Lung microvascular endothelial cell (primary cell): ENCODE measurements around the gene GSPT2. TPM values are rescaled to one million over a fixed set of nuclear protein-coding genes. Genes with fewer than 3 reads are reported as not detected.
"Not testable (repeated sequence)": the region's sequence is repeated elsewhere in the genome, so short reads cannot be mapped to it uniquely, and the experiment has no call there.

Source experiments
- DNase-seq, 2 donors: peaks; one replicate each; pipeline versions ENCODE4 v3.0.0 to v3.0.0-alpha.2; 2010; ENCODE audit warnings: low read depth in 2 of 2
- total RNA-seq: library from RNA; depleted of rRNA; stranded (reverse); fragments of >200 nt; gene quantifications from 2 replicates; pipeline ENCODE4 v1.2.1, GENCODE V29; 2014

Gene GSPT2
- 2.8 and 4.2 TPM in 2 replicates for total RNA-seq

DNA sequence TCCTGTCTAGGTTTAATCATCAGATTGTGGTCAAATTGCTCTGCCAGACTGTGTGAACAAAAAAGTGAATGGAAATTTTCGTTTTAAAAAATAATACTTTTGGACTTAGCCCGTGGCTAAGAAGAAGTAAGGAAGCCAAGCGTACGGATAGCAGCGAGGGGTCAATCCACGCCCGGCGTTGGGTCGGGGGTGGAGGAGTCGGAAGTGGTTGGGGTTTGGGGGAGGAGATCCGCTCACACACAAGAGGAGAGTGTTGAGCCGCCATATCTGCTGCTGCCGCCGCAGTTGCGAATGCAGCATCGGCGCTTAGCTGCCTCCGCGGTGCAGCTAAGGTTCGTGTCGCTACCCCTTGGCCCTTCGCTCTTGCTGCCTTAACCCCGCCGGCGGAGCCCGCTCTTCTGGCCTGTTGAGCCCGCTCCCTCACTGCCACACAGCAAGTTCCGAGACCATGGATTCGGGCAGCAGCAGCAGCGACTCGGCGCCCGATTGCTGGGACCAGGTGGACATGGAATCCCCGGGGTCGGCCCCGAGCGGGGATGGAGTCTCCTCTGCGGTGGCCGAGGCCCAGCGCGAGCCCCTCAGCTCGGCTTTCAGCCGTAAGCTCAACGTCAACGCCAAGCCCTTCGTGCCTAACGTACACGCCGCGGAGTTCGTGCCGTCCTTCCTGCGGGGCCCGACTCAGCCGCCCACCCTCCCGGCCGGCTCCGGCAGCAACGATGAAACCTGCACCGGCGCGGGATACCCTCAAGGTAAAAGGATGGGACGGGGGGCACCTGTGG is at the start of gene GSPT2:
GSPT2 (plus strand) TSS at position 264 of the 779 bp plus-strand sequence; CDS start at position 449, 185 bp downstream.
- DNase-seq = peak; percentile 59 to 70

DNA sequence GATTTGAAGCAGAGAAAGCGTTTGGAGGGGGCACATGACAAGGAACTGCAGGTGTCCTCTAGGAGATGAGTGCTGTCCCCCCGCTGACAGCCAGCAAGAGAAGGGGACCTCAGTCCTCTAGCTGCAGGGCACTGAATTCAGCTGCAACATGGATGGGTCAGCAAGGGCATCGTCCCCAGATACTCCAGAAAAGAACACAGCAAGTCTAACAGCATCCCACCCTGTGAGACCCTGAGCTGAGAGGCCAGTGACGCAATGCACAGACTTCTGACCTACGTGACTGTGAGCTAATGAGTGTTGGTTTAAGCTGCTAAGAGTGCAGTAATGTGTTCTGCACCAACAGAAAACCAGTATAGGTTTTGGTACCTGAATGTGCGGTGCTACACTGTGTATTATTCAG is 49.0 kb upstream of the GSPT2 start:
- DNase-seq = no peak

DNA sequence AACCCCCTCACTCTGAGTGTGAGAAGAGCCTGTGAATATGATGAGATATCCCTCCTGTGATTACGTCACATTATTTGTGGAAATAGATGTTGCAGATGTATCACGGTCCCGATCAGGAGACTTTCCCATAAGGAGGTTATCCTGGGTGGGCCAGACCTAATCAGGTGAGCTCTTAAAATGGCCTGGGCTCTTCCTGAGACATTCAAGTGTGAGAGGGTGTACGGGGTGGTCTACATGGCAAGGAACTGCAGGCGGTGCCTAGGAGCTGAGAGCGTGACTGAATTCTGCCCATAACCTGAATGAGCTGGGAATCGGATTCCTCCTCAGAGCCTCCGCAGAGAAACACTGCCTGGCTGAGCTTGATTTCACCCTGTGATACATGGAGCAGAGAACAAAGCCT is 45.8 kb upstream of the GSPT2 start:
- no peak for DNase-seq

DNA sequence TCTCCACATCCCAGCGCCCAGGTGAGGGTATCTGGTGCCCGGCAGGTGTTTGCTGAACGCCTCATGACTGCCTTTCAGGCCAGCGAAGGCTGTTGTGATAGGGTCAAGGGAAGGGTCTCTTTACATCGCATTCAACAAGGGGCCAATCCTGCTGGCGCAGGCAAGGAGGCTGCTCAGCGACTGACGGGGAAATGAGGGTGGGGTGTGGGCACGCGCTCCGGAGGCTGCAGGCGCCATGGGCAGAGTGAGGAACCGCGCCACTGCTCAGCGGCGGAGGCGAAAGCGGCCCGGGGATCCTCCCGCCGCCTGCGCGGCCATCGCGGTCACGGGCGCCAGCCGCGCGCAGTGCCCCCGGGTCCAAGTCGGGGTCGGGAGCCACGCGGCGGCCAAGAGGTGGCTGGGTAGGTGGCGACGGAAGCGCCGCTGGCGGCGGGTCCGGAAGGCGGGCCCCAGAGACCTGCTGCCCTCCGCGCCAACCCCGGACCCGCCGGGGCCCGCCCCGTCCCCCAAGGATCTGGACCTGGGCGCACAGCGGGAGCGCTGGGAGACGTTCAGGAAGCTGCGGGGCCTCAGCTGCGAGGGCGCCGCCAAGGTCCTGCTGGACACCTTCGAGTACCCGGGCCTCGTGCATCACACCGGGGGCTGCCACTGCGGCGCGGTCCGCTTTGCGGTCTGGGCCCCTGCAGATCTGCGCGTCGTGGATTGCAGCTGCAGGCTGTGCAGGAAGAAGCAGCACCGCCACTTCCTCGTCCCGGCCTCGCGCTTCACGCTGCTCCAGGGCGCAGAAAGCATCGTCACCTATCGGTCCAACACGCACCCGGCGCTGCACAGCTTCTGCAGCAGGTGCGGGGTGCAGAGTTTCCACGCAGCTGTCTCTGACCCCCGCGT is 32.7 kb upstream of the GSPT2 start, which contains the start of gene CENPVL1:
CENPVL1 (plus strand) TSS at position 236 of the 888 bp plus-strand sequence; CDS start at position 236, 0 bp downstream.
- DNase-seq = not testable (repeated sequence)

DNA sequence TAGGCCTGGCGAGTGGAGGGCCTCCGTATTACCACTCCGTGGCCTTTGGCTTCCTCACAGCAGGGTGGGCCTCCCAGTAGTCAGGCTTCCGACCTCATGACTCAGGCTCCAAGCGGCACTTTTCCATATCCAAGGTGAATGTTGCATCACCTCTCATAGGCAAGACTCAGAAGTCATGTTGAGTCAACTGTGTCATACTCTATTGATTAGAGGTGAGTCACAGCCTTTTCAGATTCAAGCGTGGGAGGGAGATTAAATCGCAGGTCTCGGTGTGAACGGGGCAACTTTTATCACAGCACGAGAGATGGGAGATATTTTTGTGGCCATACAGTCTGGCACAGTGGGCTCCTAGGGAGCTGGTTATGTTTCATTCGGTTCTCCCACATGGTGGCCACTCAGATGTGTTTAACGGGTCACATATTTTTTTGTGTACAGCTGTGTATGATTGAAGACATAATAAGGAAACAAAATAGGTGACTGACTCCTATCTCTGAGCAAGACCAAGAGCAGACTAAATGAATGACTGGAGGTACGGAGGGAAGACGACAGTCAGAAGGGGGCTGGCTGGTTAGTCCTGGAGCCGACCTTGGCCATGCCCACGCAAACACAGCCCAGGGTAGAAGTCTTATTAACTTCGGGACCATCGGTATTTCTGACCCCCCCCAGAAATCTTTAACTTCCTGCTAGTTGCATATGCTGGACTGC is 30.1 kb upstream of the GSPT2 start:
- DNase-seq = not testable (repeated sequence)

DNA sequence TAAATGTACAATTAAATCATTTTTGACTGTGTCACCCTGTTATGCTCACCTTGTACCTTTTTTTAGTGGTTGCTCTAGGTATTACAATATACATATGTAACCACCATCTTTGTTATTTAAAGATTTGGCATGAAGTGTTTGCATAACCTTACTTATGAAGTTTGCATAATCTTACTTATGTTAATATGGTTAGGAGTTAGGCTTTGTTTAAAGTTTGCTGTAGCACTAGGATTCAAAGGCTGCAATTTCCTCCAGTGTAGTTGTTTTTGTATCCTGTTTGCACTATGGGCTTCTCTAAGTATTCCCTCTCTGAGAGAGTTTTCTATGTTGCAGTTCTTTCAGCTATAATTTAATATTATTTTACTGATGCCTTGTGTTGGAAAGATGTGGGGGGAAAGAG is 15.0 kb upstream of the GSPT2 start:
- DNase-seq = no peak

DNA sequence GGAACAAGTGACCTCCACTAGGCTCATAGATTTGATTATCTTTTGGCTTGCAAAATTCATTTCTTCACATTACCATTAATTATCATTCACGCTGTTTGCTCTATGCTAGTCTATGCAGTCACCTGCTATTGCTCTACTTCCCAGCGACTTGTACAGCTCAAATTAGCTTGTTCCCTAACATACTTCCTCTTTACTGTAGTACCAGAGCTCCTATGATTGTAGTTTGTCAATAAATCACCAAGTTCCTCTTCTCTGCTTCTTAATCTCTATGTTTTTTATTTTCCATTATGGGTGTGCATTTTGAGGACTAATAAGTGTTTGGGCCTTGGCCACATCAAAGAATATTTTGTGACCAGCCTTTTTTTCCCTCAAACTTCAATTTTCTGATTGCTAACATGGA is 6.2 kb upstream of the GSPT2 start:
- no peak for DNase-seq

DNA sequence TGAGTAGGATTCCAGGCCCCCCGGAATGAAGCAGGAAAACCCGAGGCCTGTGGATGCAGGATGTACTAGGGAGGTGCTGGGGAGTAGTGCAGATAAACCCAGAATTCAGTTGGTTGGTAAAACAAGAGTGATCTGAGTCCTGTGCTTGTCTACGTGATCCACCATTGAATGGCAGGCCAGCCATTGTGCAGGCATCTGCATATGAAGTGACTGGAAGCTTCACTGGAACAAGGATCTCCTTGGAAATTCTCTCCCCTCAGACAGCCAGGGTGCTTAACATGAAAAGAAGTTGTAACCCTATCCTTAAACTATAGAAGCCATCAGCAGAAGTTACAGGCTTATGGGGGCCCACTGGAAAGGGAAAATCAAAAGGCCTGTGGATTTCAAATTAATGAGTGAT is 656 bp upstream of the GSPT2 start:
- DNase-seq = no peak

DNA sequence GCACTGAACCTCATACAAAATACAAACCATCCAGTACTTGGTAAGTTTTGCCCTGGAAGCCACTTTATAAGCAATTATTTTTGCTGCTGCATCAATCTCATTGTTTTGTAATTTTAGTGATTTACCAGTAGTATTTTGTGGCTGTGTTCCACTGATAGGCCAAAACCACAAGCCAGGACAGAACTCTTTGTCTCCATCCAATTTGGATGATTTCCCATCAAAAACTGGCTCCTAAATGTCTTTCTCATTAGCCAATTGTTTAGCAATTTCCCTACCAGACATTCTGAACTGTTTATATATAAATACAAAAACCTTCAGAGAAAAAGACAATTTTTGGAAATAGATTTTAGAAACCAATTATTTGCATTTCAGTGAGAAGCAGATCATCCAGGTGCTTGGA is 4.4 kb downstream of the GSPT2 start:
- no peak for DNase-seq

DNA sequence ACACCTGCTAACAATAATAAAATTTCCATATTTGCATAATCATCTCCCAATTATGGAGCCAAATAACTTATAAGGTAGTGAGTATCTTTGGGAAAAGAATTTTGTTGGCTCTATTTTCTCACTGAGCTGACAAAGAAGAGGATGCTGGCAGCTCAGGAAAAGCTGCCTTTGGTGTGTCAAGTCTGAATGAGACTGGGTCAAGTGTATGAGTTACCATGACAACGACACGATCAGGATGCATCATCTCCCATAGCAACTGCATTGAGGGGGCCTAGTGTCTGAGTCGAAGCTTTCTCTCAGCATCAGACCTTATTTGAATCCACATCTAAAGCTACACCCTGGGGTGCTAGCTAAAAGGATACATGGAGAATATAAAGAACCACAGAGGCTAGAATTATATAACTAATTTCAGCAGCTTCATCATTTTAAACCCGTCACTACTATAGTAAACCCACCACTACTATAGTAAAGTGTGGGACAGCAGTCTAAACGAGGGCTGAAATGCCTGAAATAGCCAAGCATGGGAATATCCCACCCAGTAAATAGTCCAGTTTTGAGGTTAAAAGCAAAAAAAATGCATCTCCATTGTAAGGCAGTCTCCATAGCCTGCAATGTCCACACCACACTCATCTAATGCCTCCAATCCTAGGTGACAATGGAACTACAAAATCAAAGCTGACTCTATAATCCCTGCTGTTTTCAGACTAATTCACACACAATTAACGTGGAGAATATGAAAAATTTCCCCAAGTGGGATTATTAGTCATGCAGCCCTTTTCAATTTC is 16.0 kb downstream of the GSPT2 start:
- DNase-seq = no peak

DNA sequence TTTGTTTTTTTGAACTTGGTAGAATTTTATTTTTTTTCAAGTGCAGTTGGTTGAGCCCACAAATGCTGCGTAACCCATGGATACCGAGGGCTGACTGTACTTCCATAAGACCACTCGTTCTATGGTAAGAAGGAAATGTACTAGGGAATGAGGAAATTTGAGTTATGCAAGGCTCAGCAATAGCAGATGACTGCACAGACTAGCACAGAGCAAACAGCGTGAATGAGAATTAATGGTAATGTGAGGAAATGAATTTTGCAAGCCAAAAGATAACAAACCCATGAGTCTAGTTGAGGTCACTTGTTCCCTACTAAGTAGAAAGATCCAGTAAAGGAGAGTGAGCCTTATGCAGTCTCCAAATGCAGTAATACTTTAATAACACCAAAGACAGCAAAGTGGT is 17.4 kb downstream of the GSPT2 start:
- DNase-seq = no peak

DNA sequence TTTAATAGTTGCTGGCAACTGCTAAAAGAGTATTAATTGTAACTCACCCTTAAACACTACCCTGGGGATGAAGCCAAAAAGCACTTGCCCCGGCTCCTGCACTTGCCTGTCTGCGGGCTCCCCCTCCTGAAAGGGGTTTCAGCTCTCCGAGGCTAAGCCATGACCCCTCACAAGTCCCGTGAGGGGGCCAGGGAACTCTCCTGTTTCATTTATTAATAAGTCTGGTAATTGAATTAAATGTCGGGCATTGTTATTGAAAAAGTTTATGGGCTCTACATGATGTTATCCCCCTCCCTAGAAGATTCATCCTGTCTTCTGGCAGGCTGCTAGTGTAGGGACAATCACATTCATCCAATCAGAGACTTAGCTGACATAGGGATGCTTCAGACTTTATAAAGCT is 23.3 kb downstream of the GSPT2 start:
- DNase-seq = no peak

DNA sequence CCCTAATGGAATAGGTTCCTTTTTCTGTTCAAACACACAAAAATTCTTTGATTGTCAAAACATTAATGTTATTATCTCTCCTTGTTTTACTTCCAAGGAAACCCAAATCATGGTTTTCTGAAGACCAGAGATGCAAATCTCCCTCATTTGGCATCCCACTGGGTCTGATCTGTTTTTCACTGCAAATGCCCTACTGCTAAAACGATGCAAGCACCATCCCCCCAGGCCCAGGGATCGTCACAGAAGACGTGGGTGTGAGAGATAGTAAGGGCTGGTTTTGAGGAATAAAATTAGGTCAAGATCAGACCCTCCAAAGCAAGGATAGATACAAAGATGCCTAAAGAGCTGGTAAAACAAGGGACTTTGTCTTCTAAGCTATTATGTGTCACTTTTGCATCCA is 33.6 kb downstream of the GSPT2 start:
- DNase-seq = no peak

DNA sequence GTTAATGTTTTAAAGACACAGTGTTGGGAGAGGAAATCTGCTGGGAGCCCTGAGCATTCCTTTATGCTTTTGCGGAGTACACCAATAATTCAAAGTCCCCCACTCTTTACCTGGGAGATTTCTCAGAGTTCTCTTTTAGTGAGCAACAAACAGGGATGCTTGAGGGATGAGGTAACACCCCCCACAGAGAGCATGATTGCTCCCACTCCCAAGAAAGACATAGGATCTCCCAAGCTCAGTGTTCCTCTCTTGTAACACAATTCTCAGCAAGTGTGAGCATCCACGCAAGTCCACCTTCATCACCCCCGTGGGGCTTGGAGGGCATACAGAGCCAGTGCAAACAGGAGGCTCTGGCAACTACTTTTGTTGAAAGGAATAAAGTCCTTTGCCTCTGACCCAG is 36.1 kb downstream of the GSPT2 start:
- no peak for DNase-seq

DNA sequence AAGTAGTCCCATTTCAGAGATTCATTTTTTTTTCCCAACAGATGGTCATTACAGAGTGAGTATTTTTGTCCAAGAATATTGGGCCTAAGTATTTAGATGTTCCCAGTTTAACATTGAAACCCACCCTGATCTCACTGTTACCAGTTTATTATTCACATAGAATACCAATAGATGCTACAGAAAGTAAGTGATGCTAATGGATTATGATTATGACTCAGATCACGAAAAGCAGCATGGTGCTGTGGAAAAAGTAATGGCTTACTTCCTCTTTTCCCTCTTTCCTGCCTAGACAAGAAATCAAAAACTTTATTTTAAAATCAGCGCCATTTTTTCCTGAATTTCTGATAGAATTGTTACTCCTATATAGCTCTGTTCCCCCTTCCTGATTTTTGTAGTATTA is 51.9 kb downstream of the GSPT2 start:
- DNase-seq = no peak

Other genes starting within 250 kb of the GSPT2 start
- 0.60 and 1.5 TPM in 2 replicates for gene NUDT11, start 246.8 kb upstream of the GSPT2 start, total RNA-seq
- gene CENPVL3, start 124.5 kb upstream of the GSPT2 start, total RNA-seq = not detected in 2 replicates
- gene CENPVL2, start 60.6 kb upstream of the GSPT2 start, total RNA-seq = not detected in 2 replicates
- gene CENPVL1, start 32.9 kb upstream of the GSPT2 start, total RNA-seq = not detected in 2 replicates
- 41.3 and 51.4 TPM in 2 replicates for gene MAGED1, start 150.2 kb downstream of the GSPT2 start, total RNA-seq